ENCODE measurements around the gene VSTM2A.
"Not testable (repeated sequence)": the region's sequence is repeated elsewhere in the genome, so short reads cannot be mapped to it uniquely, and the experiment has no call there.

VSTM2A gene

GRCh38 chr7:54541669-54542625, at the start of gene VSTM2A:
TSS of gene VSTM2A (plus strand) at chr7:54542375. CDS start at chr7:54542731, 356 bp downstream.
- DNase-seq (ENCODE audit: low read depth in 2 of 2): no peak

- not testable (repeated sequence) for DNase-seq (ENCODE audit: low read depth in 2 of 2)
Observed at GRCh38 chr7:54504531-54504930, 37.6 kb upstream of the VSTM2A start.

GRCh38 chr7:54529568-54529967, 12.6 kb upstream of the VSTM2A start:
- DNase-seq (ENCODE audit: low read depth in 2 of 2): no peak

- no peak for DNase-seq (ENCODE audit: low read depth in 2 of 2)
Observed at GRCh38 chr7:54538122-54538521, 4.1 kb upstream of the VSTM2A start.

- no peak for DNase-seq (ENCODE audit: low read depth in 2 of 2)
Observed at GRCh38 chr7:54543051-54543488, 895 bp downstream of the VSTM2A start.

GRCh38 chr7:54544149-54544526, 2.0 kb downstream of the VSTM2A start:
- DNase-seq (ENCODE audit: low read depth in 2 of 2): no peak

- DNase-seq (ENCODE audit: low read depth in 2 of 2): no peak
Observed at GRCh38 chr7:54544527-54545240, 2.5 kb downstream of the VSTM2A start.

- no peak for DNase-seq (ENCODE audit: low read depth in 2 of 2)
Observed at GRCh38 chr7:54545241-54545563, 3.0 kb downstream of the VSTM2A start.

- DNase-seq (ENCODE audit: low read depth in 2 of 2): no peak
Observed at GRCh38 chr7:54546081-54546985, 4.2 kb downstream of the VSTM2A start.

- DNase-seq (ENCODE audit: low read depth in 2 of 2): no peak
Observed at GRCh38 chr7:54546986-54547314, 4.8 kb downstream of the VSTM2A start.

GRCh38 chr7:54550471-54550870, 8.3 kb downstream of the VSTM2A start:
- no peak for DNase-seq (ENCODE audit: low read depth in 2 of 2)

GRCh38 chr7:54556121-54556520, 13.9 kb downstream of the VSTM2A start:
- no peak for DNase-seq (ENCODE audit: low read depth in 2 of 2)

GRCh38 chr7:54559401-54559800, 17.2 kb downstream of the VSTM2A start:
- no peak for DNase-seq (ENCODE audit: low read depth in 2 of 2)

GRCh38 chr7:54560198-54560597, 18.0 kb downstream of the VSTM2A start:
- DNase-seq (ENCODE audit: low read depth in 2 of 2): no peak

GRCh38 chr7:54560723-54561122, 18.5 kb downstream of the VSTM2A start:
- no peak for DNase-seq (ENCODE audit: low read depth in 2 of 2)

GRCh38 chr7:54563329-54563916, 21.2 kb downstream of the VSTM2A start:
- DNase-seq (ENCODE audit: low read depth in 2 of 2): no peak

GRCh38 chr7:54565432-54565831, 23.3 kb downstream of the VSTM2A start:
- no peak for DNase-seq (ENCODE audit: low read depth in 2 of 2)

GRCh38 chr7:54581511-54581910, 39.3 kb downstream of the VSTM2A start:
- DNase-seq (ENCODE audit: low read depth in 2 of 2): no peak

GRCh38 chr7:54591404-54592386, 49.5 kb downstream of the VSTM2A start:
- no peak for DNase-seq (ENCODE audit: low read depth in 2 of 2)

- no peak for DNase-seq (ENCODE audit: low read depth in 2 of 2)
Observed at GRCh38 chr7:54596747-54597146, 54.6 kb downstream of the VSTM2A start.

Data from activated CD4-positive, alpha-beta T cell treated with anti-CD3 and anti-CD28 coated beads for 24 hours (primary cell).